HEK293 (cell line): ENCODE data around the gene HNRNPUL2.

Experiments
- CTCF ChIA-PET: fragments of 350-600 bp; formaldehyde crosslinking; extraction: SDS; loops from one replicate; lab custom pipeline; 2021; ENCODE audit warnings: antibody characterized with exemption; lab: Yijun Ruan, JAX
- POLR2A ChIA-PET: fragments of 300-600 bp; formaldehyde crosslinking; extraction: SDS; loops from one replicate; lab custom pipeline; 2020; ENCODE audit warnings: antibody characterized with exemption, inconsistent platforms; lab: Yijun Ruan, JAX
- H3K27ac ChIP-seq: fragments of 200-500 bp; sonication (Bioruptor generic); 2 replicates; pipeline ENCODE4 v1.5.1; 2014; ENCODE audit warnings: low read depth, low read length, control low read depth, inconsistent platforms; ENCODE audit errors: extremely low read depth
- H3K36me3 ChIP-seq, 2 experiments: fragments of 200-500 bp in 1 of 2; sonication (Bioruptor generic) in 1 of 2; 1 replicate in 1 of 2; 2 replicates in 1 of 2; pipeline ENCODE4 v1.5.1; 2014 to 2017; ENCODE audit warnings: inconsistent platforms in 2 of 2, low read length in 2 of 2; ENCODE audit not compliant: control insufficient read depth in 2 of 2, insufficient read depth in 1 of 2
- H3K4me1 ChIP-seq: fragments of 200-500 bp; sonication (Bioruptor generic); 2 replicates; pipeline ENCODE4 v1.5.1; 2014; ENCODE audit warnings: mild to moderate bottlenecking, low read length, inconsistent platforms; ENCODE audit not compliant: control insufficient read depth, insufficient read depth
- H3K4me3 ChIP-seq: 2 replicates; pipeline ENCODE4 v1.5.1; 2011; ENCODE audit warnings: low read depth, mild to moderate bottlenecking, control low read depth, low read length, moderate library complexity
- H3K9me3 ChIP-seq: fragments of 200-500 bp; sonication (Bioruptor generic); 2 replicates; pipeline ENCODE4 v1.5.1; 2014; ENCODE audit warnings: low read depth, low read length, inconsistent platforms; ENCODE audit not compliant: control insufficient read depth, insufficient read depth
- GLIS1 ChIP-seq: fragments of 450-650 bp; formaldehyde crosslinking; IDR thresholded peaks from 2 replicates; pipeline ENCODE4 v1.5.1; 2016; ENCODE audit warnings: missing biosample characterization, missing genetic modification characterization
- OVOL3 ChIP-seq: fragments of 450-650 bp; formaldehyde crosslinking; IDR thresholded peaks from 2 replicates; pipeline ENCODE4 v1.5.1; 2016; ENCODE audit warnings: missing biosample characterization, missing genetic modification characterization
- REST ChIP-seq: fragments of 450-650 bp; formaldehyde crosslinking; IDR thresholded peaks from 2 replicates; pipeline ENCODE4 v1.5.1; 2016; ENCODE audit warnings: missing biosample characterization, missing genetic modification characterization
- SP3 ChIP-seq: fragments of 450-650 bp; formaldehyde crosslinking; IDR thresholded peaks from 2 replicates; pipeline ENCODE4 v1.5.1; 2016; ENCODE audit warnings: missing biosample characterization, missing genetic modification characterization
- SP7 ChIP-seq: fragments of 450-650 bp; formaldehyde crosslinking; IDR thresholded peaks from 2 replicates; pipeline ENCODE4 v1.5.1; 2016; ENCODE audit warnings: missing biosample characterization, missing genetic modification characterization
- ZBTB10 ChIP-seq: fragments of 450-650 bp; formaldehyde crosslinking; IDR thresholded peaks from 2 replicates; pipeline ENCODE4 v1.5.1; 2016; ENCODE audit warnings: missing biosample characterization, missing genetic modification characterization
- ZBTB17 ChIP-seq: fragments of 450-650 bp; formaldehyde crosslinking; IDR thresholded peaks from 2 replicates; pipeline ENCODE4 v1.5.1; 2016; ENCODE audit warnings: missing biosample characterization, missing genetic modification characterization
- ZBTB20 ChIP-seq: fragments of 450-650 bp; formaldehyde crosslinking; IDR thresholded peaks from 2 replicates; pipeline ENCODE4 v1.5.1; 2016; ENCODE audit warnings: missing biosample characterization, missing genetic modification characterization
- ZIC2 ChIP-seq: fragments of 450-650 bp; formaldehyde crosslinking; IDR thresholded peaks from 2 replicates; pipeline ENCODE4 v1.5.1; 2016; ENCODE audit warnings: missing biosample characterization, missing genetic modification characterization
- ZNF302 ChIP-seq: fragments of 450-650 bp; formaldehyde crosslinking; IDR thresholded peaks from 2 replicates; pipeline ENCODE4 v1.5.1; 2016; ENCODE audit warnings: missing biosample characterization, missing genetic modification characterization, low read depth
- ZNF311 ChIP-seq: fragments of 450-650 bp; formaldehyde crosslinking; IDR thresholded peaks from 2 replicates; pipeline ENCODE4 v1.5.1; 2017; ENCODE audit warnings: missing biosample characterization, missing genetic modification characterization, borderline replicate concordance
- ZNF335 ChIP-seq: fragments of 450-650 bp; formaldehyde crosslinking; conservative IDR thresholded peaks from 2 replicates; pipeline ENCODE4 v1.5.1; 2016; ENCODE audit warnings: missing biosample characterization, missing genetic modification characterization
- ZNF341 ChIP-seq: fragments of 450-650 bp; formaldehyde crosslinking; IDR thresholded peaks from 2 replicates; pipeline ENCODE4; 2016; ENCODE audit warnings: low read depth, missing biosample characterization, missing genetic modification characterization
- ZNF426 ChIP-seq: fragments of 450-650 bp; formaldehyde crosslinking; IDR thresholded peaks from 2 replicates; pipeline ENCODE4 v1.5.1; 2017; ENCODE audit warnings: missing biosample characterization, missing genetic modification characterization, mild to moderate bottlenecking, inconsistent platforms, moderate library complexity
- ZNF610 ChIP-seq: fragments of 450-650 bp; formaldehyde crosslinking; IDR thresholded peaks from 2 replicates; pipeline ENCODE4 v1.5.1; 2016; ENCODE audit warnings: missing biosample characterization, missing genetic modification characterization, borderline replicate concordance
- ZNF692 ChIP-seq: fragments of 450-650 bp; formaldehyde crosslinking; IDR thresholded peaks from 2 replicates; pipeline ENCODE4 v1.5.1; 2016; ENCODE audit warnings: missing biosample characterization, missing genetic modification characterization
- ZNF701 ChIP-seq: fragments of 450-650 bp; formaldehyde crosslinking; IDR thresholded peaks from 2 replicates; pipeline ENCODE4 v1.5.1; 2016; ENCODE audit warnings: missing biosample characterization, missing genetic modification characterization
- ZNF776 ChIP-seq: fragments of 450-650 bp; formaldehyde crosslinking; IDR thresholded peaks from 2 replicates; pipeline ENCODE4 v1.5.0; 2017; ENCODE audit warnings: missing biosample characterization, missing genetic modification characterization, borderline replicate concordance
- ZSCAN23 ChIP-seq: fragments of 450-650 bp; formaldehyde crosslinking; IDR thresholded peaks from 2 replicates; pipeline ENCODE4 v1.5.1; 2016; ENCODE audit warnings: missing biosample characterization, missing genetic modification characterization
- TF ChIP-seq, protein P1 (sequence below): fragments of 450-650 bp; formaldehyde crosslinking; IDR thresholded peaks from 2 replicates; pipeline ENCODE4 v1.5.1; 2016; ENCODE audit warnings: missing biosample characterization, missing genetic modification characterization
- TF ChIP-seq, protein P2 (sequence below): fragments of 450-650 bp; formaldehyde crosslinking; IDR thresholded peaks from 2 replicates; pipeline ENCODE4 v1.5.1; 2017; ENCODE audit warnings: missing biosample characterization, missing genetic modification characterization
- TF ChIP-seq, protein P3 (sequence below): fragments of 450-650 bp; formaldehyde crosslinking; IDR thresholded peaks from 2 replicates; pipeline ENCODE4 v1.5.1; 2017; ENCODE audit warnings: missing biosample characterization, missing genetic modification characterization
- TF ChIP-seq, protein P4 (sequence below): fragments of 450-650 bp; formaldehyde crosslinking; IDR thresholded peaks from 2 replicates; pipeline ENCODE4 v1.5.1; 2016; ENCODE audit warnings: missing biosample characterization, missing genetic modification characterization

Gene HNRNPUL2

DNA sequence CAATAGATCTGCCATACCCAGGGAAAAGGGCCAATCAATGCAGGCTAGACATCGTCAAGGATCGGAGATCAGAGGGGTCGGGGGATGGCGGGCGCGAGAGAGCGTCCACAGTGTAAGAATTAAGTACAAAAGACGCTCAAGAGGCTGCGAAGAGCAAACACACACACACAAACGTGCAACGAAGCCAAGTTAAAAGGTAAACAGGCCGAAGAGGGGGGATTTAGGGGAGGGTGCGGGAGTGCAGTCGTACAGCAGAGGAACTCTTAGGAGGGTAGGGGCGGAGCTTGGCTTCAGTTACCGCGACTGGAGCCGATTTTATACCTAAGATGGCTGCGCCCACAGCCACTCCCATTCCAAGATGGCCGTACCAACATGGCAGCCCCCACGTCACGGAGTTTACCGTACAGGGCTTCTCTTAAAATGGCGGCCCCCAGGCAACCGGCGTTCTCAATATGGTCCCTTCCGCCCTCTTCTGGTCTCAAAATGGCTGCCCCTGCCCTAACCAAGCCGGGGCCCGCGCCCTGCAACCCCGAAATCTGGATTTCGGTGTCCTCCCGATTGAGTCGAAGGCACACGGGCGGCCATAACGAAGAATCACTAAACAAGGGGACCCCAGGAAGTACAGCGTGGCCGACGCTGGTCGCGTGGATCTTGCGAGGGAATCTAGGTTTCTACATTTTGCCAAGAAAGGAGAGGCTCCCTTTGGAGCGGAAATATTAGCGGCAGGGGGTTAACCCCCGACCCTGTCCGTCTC lies 17.8 kb downstream of the HNRNPUL2 start:
- ChIA-PET POLR2A (interaction anchor here (0.8 to 3.4 kb wide), 10 partner anchors 9 to 132 kb away, joined by 3 to 11 read pairs (median 4); partner anchors contain the start of genes C11orf98, CSKMT, HNRNPUL2 and LBHD1), CTCF (interaction anchor here (1.1 kb wide), 2 partner anchors 15 to 78 kb away, joined by 3 read pairs; partner anchors contain the start of gene TMEM179B)
- Histone ChIP-seq H3K4me1 (peaks cover 3% of the 10 kb centered on the region; the same call in 1 of the 2 replicates), H3K4me3 (no peak overlapping the region), H3K36me3 (peaks cover 0 to 94% of the 10 kb centered on the region in 2 experiments; a peak in 1 of 3 replicates), H3K9me3 (no peaks in the 10 kb centered on the region), H3K27ac (0 out of 2 replicates have a peak overlapping the region, but pooled peaks have one; percentile 18)
- TF ChIP-seq, protein P1, sequence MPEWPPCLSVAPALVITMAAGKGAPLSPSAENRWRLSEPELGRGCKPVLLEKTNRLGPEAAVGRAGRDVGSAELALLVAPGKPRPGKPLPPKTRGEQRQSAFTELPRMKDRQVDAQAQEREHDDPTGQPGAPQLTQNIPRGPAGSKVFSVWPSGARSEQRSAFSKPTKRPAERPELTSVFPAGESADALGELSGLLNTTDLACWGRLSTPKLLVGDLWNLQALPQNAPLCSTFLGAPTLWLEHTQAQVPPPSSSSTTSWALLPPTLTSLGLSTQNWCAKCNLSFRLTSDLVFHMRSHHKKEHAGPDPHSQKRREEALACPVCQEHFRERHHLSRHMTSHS (tag by site-specific recombination), result no peak
- TF ChIP-seq ZNF335 (tag by site-specific recombination) (peak; percentile 41; the same call in 1 of the 2 replicates), ZNF610 (tag by site-specific recombination) (no peak), ZIC2 (peak; percentile 11; the same call in 1 of the 2 replicates), ZSCAN23 (no peak), ZNF776 (tag by site-specific recombination) (no peak), ZNF701 (tag by site-specific recombination) (no peak), SP3 (tag by site-specific recombination) (peak; percentile 71), ZNF692 (tag by site-specific recombination) (0 out of 2 replicates have a peak, but pooled peaks have one; percentile 31), ZNF302 (tag by site-specific recombination) (no peak), ZBTB10 (tag by site-specific recombination) (peak; percentile 49), ZNF311 (tag by site-specific recombination) (no peak), ZBTB20 (tag by site-specific recombination) (peak; percentile 100), SP7 (0 out of 2 replicates have a peak, but pooled peaks have one; percentile 22), ZNF426 (tag by site-specific recombination) (no peak), OVOL3 (tag by site-specific recombination) (no peak), REST (tag by site-specific recombination) (no peak), ZBTB17 (tag by site-specific recombination) (peak; percentile 62; the same call in 1 of the 2 replicates), GLIS1 (tag by site-specific recombination) (no peak), ZNF341 (tag by site-specific recombination) (peak; percentile 49; the same call in 1 of the 2 replicates)
- TF ChIP-seq, protein P2, sequence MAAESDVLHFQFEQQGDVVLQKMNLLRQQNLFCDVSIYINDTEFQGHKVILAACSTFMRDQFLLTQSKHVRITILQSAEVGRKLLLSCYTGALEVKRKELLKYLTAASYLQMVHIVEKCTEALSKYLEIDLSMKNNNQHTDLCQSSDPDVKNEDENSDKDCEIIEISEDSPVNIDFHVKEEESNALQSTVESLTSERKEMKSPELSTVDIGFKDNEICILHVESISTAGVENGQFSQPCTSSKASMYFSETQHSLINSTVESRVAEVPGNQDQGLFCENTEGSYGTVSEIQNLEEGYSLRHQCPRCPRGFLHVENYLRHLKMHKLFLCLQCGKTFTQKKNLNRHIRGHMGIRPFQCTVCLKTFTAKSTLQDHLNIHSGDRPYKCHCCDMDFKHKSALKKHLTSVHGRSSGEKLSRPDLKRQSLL (tag by site-specific recombination), result no peak
- TF ChIP-seq, protein P3, sequence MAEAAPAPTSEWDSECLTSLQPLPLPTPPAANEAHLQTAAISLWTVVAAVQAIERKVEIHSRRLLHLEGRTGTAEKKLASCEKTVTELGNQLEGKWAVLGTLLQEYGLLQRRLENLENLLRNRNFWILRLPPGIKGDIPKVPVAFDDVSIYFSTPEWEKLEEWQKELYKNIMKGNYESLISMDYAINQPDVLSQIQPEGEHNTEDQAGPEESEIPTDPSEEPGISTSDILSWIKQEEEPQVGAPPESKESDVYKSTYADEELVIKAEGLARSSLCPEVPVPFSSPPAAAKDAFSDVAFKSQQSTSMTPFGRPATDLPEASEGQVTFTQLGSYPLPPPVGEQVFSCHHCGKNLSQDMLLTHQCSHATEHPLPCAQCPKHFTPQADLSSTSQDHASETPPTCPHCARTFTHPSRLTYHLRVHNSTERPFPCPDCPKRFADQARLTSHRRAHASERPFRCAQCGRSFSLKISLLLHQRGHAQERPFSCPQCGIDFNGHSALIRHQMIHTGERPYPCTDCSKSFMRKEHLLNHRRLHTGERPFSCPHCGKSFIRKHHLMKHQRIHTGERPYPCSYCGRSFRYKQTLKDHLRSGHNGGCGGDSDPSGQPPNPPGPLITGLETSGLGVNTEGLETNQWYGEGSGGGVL (tag by site-specific recombination), result peak; percentile 93
- TF ChIP-seq, protein P4, sequence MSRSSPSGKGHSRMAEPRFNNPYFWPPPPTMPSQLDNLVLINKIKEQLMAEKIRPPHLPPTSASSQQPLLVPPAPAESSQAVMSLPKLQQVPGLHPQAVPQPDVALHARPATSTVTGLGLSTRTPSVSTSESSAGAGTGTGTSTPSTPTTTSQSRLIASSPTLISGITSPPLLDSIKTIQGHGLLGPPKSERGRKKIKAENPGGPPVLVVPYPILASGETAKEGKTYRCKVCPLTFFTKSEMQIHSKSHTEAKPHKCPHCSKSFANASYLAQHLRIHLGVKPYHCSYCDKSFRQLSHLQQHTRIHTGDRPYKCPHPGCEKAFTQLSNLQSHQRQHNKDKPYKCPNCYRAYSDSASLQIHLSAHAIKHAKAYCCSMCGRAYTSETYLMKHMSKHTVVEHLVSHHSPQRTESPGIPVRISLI (tag by site-specific recombination), result no peak
